ENCODE results near the gene SEMA4A. TPM values are rescaled to one million over a fixed set of nuclear protein-coding genes. Genes with fewer than 3 reads are reported as not detected.

SEMA4A gene
- total and polyA plus RNA-seq, 9 of the 15 experiments (the other 6 are each of a cell fraction or from before 2014, with no cell fraction given), result 0.04 to 1.7 (median 0.45) TPM

DNA sequence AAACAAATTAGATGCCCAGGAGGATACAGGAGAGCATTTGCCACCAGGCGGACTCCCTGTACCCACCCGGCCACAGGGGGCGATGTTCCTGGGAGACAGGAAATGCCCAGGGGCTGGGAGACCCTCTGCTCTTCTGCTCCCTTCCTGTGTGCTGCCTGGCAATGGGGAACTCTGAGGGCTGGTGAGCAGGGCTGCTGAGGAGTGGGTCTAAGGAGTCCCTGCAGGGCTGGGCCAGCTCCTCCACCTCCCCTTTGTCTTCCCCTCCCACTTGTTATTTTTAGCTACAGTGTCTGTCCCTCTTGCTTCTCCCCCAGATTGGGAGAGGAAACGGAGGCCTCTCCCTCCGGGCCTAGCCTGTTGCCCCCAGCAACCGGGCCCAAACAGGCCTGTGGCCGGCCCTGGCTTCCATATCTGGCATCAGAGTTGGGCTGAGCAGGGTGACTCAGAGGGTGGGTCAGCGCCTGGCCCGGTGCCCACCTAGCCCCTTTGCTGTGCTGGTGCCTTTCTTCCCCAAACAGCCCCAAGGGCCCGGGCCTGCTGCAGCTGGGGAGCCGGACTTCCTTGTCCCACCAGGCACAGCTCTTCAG lies 27.2 kb upstream of the SEMA4A start (continued):
- peak; percentile 76; the same call in 1 of the 2 replicates for TF ChIP-seq FOXJ3 (CRISPR knock-in tag; IDR thresholded peaks at IDR 0.05)
- TF ChIP-seq ZFPM2 (CRISPR knock-in tag; IDR thresholded peaks at IDR 0.05), result no peak
- TF ChIP-seq MEF2D (tag; conservative IDR thresholded peaks at IDR 0.05; ENCODE audit: low read depth), result peak; percentile 97
- TF ChIP-seq ZNF668 (CRISPR knock-in tag; IDR thresholded peaks at IDR 0.05), result no peak
- no peak for TF ChIP-seq WHSC1 (IDR thresholded peaks at IDR 0.05; ENCODE audit: low read length)
- TF ChIP-seq ZNF584 (CRISPR knock-in tag; IDR thresholded peaks at IDR 0.05; ENCODE audit: low read depth), result no peak
- TF ChIP-seq FOSL1 (tag; conservative IDR thresholded peaks at IDR 0.05), result peak; percentile 91
- TF ChIP-seq CCNT2 (IDR thresholded peaks at IDR 0.05; ENCODE audit: borderline replicate concordance, extremely low read depth, insufficient read length, low read depth, low read length), result peak; percentile 68
- TF ChIP-seq, protein P1, sequence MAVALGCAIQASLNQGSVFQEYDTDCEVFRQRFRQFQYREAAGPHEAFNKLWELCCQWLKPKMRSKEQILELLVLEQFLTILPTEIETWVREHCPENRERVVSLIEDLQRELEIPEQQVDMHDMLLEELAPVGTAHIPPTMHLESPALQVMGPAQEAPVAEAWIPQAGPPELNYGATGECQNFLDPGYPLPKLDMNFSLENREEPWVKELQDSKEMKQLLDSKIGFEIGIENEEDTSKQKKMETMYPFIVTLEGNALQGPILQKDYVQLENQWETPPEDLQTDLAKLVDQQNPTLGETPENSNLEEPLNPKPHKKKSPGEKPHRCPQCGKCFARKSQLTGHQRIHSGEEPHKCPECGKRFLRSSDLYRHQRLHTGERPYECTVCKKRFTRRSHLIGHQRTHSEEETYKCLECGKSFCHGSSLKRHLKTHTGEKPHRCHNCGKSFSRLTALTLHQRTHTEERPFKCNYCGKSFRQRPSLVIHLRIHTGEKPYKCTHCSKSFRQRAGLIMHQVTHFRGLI (CRISPR knock-in tag; IDR thresholded peaks at IDR 0.05), result peak; percentile 26; the same call in 1 of the 2 replicates
- TF ChIP-seq TCFL5 (CRISPR knock-in tag; conservative IDR thresholded peaks at IDR 0.05), result no peak
- TF ChIP-seq MCM2 (IDR thresholded peaks at IDR 0.05; ENCODE audit: low read depth), result no peak
- TF ChIP-seq NCOR1 (IDR thresholded peaks at IDR 0.05), result 0 out of 2 replicates have a peak, but pooled peaks have one; percentile 21
- TF ChIP-seq SNIP1 (IDR thresholded peaks at IDR 0.05; ENCODE audit: low read depth), result peak; percentile 72; the same call in 1 of the 2 replicates
- TF ChIP-seq ZNF175 (CRISPR knock-in tag; IDR thresholded peaks at IDR 0.05; ENCODE audit: low read depth), result peak; percentile 82; the same call in 1 of the 2 replicates
- no peak for TF ChIP-seq CC2D1A (IDR thresholded peaks at IDR 0.05)
- peak; percentile 71 for TF ChIP-seq ARID1B (IDR thresholded peaks at IDR 0.05)
- TF ChIP-seq CBFB (CRISPR knock-in tag; IDR thresholded peaks at IDR 0.05), result 0 out of 2 replicates have a peak, but pooled peaks have one; percentile 16
- 0 out of 2 replicates have a peak, but pooled peaks have one; percentile 13 for TF ChIP-seq CTBP1 (IDR thresholded peaks at IDR 0.05; ENCODE audit: borderline replicate concordance)
- no peak; the same call in 1 of the 2 replicates for TF ChIP-seq NFE2 (IDR thresholded peaks at IDR 0.05; ENCODE audit: low read depth)
- peak; percentile 94 for TF ChIP-seq MEF2A (IDR thresholded peaks at IDR 0.05; ENCODE audit: control insufficient read depth, low read depth, low read length)
- no peak for TF ChIP-seq SRSF7 (optimal IDR thresholded peaks at IDR 0.05; ENCODE audit: low read depth, low read length)
- no peak for TF ChIP-seq CEBPG (CRISPR knock-in tag; IDR thresholded peaks at IDR 0.05)
- TF ChIP-seq CEBPG (tag; conservative IDR thresholded peaks at IDR 0.05 in 1 of 2, IDR thresholded peaks at IDR 0.05 in 1 of 2), result no peak
- TF ChIP-seq, protein P2, sequence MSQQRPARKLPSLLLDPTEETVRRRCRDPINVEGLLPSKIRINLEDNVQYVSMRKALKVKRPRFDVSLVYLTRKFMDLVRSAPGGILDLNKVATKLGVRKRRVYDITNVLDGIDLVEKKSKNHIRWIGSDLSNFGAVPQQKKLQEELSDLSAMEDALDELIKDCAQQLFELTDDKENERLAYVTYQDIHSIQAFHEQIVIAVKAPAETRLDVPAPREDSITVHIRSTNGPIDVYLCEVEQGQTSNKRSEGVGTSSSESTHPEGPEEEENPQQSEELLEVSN (IDR thresholded peaks at IDR 0.05; ENCODE audit: borderline replicate concordance in 1 of 2, extremely low read depth in 1 of 2, insufficient read depth in 1 of 2, insufficient read length in 1 of 2, low read depth in 1 of 2, low read length in 1 of 2, poor library complexity in 1 of 2, severe bottlenecking in 1 of 2), result no peak
- TF ChIP-seq MIER1 (IDR thresholded peaks at IDR 0.05; ENCODE audit: low read depth), result no peak
- TF ChIP-seq, protein P3, sequence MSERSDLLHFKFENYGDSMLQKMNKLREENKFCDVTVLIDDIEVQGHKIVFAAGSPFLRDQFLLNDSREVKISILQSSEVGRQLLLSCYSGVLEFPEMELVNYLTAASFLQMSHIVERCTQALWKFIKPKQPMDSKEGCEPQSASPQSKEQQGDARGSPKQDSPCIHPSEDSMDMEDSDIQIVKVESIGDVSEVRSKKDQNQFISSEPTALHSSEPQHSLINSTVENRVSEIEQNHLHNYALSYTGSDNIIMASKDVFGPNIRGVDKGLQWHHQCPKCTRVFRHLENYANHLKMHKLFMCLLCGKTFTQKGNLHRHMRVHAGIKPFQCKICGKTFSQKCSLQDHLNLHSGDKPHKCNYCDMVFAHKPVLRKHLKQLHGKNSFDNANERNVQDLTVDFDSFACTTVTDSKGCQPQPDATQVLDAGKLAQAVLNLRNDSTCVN (CRISPR knock-in tag; IDR thresholded peaks at IDR 0.05), result no peak
- TF ChIP-seq ZNF436 (CRISPR knock-in tag; IDR thresholded peaks at IDR 0.05), result no peak
